ENCODE data around the gene FOXD1. TPM values are rescaled to one million over a fixed set of nuclear protein-coding genes. Genes with fewer than 3 reads are reported as not detected.

FOXD1 gene
- total and polyA plus RNA-seq, 8 donors = 0.18 to 0.28 (median 0.19) TPM; not detected in 5

- Histone ChIP-seq H3K4me1 (peaks cover 5 to 13% (median 8%) of the 10 kb centered on the region in 4 donors), H3K27ac (no peak overlapping the region), H3K36me3 (no peaks in the 10 kb centered on the region), H3K27me3 (peaks cover 54 to 98% (median 94%) of the 10 kb centered on the region in 3 donors), H3K9me3 (peaks cover 0 to 6% (median 0%) of the 10 kb centered on the region in 4 donors), H3K4me3 (no peak overlapping the region)
- TF ChIP-seq EP300 (IDR thresholded peaks at IDR 0.05) (no peak), POLR2AphosphoS5 (IDR thresholded peaks at IDR 0.05) (no peak), POLR2A (IDR thresholded peaks at IDR 0.05) (no peak), CTCF (IDR thresholded peaks at IDR 0.05) (no peak)
- intact Hi-C loops (cut with DNase I; ENCODE audit: low total_unique reads) = loop anchor here (10.0 kb wide), 1 partner anchor 228 kb away; no protein-coding TSS in a partner anchor
- whole genome bisulfite sequencing, 5 donors = 13 to 28% (median 20%) methylated on average over 4 of the region's 4 CpGs
- DNase-seq = no peak
Measured at GRCh38 chr5:73442996-73443627, 5.5 kb downstream of the FOXD1 start.

GRCh38 chr5:73442231-73442811 is 6.3 kb downstream of the FOXD1 start:
- Histone ChIP-seq H3K9me3 (peaks cover 0 to 6% (median 0%) of the 10 kb centered on the region in 4 donors), H3K4me1 (peaks cover 10 to 14% (median 13%) of the 10 kb centered on the region in 4 donors), H3K27ac (no peak overlapping the region), H3K36me3 (no peaks in the 10 kb centered on the region), H3K27me3 (peaks cover 62 to 98% (median 95%) of the 10 kb centered on the region in 3 donors), H3K4me3 (no peak overlapping the region)
- intact Hi-C loops (cut with DNase I; ENCODE audit: low total_unique reads) = loop anchor here (10.0 kb wide), 1 partner anchor 228 kb away; no protein-coding TSS in a partner anchor
- WGBS, 5 donors = 15 to 23% (median 19%) methylated on average over 7 of the region's 7 CpGs
- DNase-seq = no peak
- TF ChIP-seq CTCF (IDR thresholded peaks at IDR 0.05) (no peak), POLR2AphosphoS5 (IDR thresholded peaks at IDR 0.05) (no peak), EP300 (IDR thresholded peaks at IDR 0.05) (no peak), POLR2A (IDR thresholded peaks at IDR 0.05) (no peak)

- peaks cover 13 to 18% (median 17%) of the 10 kb centered on the region in 4 donors for H3K4me1 ChIP-seq
- no peak overlapping the region for H3K4me3 ChIP-seq
- intact Hi-C loops (cut with DNase I; ENCODE audit: low total_unique reads) = loop anchor here (10.0 kb wide), 1 partner anchor 227 kb away; no protein-coding TSS in a partner anchor
- H3K27me3 ChIP-seq = peaks cover 65 to 100% (median 99%) of the 10 kb centered on the region in 3 donors
- no peak overlapping the region for H3K27ac ChIP-seq
- no peak for DNase-seq
- TF ChIP-seq EP300 (IDR thresholded peaks at IDR 0.05) (no peak), POLR2A (IDR thresholded peaks at IDR 0.05) (no peak), POLR2AphosphoS5 (IDR thresholded peaks at IDR 0.05) (no peak), CTCF (IDR thresholded peaks at IDR 0.05) (no peak)
- peaks cover 0 to 13% (median 0%) of the 10 kb centered on the region in 4 donors for H3K9me3 ChIP-seq
- no peaks in the 10 kb centered on the region for H3K36me3 ChIP-seq
Measured at GRCh38 chr5:73441378-73441777, 7.2 kb downstream of the FOXD1 start.

GRCh38 chr5:73440262-73440661 is 8.3 kb downstream of the FOXD1 start:
- DNase-seq = no peak

More at GRCh38 chr5:73440262-73440661, 8.3 kb downstream of the FOXD1 start:
- Histone ChIP-seq H3K27me3 (peaks cover 73 to 100% (median 99%) of the 10 kb centered on the region in 3 donors), H3K27ac (no peak overlapping the region), H3K36me3 (no peaks in the 10 kb centered on the region), H3K4me3 (no peak overlapping the region), H3K9me3 (peaks cover 0 to 13% (median 0%) of the 10 kb centered on the region in 4 donors), H3K4me1 (peaks cover 13 to 21% (median 19%) of the 10 kb centered on the region in 4 donors)
- intact Hi-C loops (cut with DNase I; ENCODE audit: low total_unique reads) = loop anchor here (10.0 kb wide), 1 partner anchor 225 kb away; no protein-coding TSS in a partner anchor
- 35 to 65% (median 48%) methylated on average over 1 of the region's 1 CpG for WGBS, 5 donors
- no peak for TF ChIP-seq EP300 (IDR thresholded peaks at IDR 0.05)
